Transverse colon (tissue), 4 donors: Measurements from ENCODE around the gene ADAMTSL4. TPM values are rescaled to one million over a fixed set of nuclear protein-coding genes. Genes with fewer than 3 reads are reported as not detected.
A peak's percentile ranks its signal among the peaks of the same experiment; 100 is the strongest.

Experiments used
- DNase-seq: peaks from one replicate; pipeline ENCODE4 v3.0.0-alpha.2; 2019
- H3K27ac ChIP-seq, 4 donors: fragments of 200-600 bp; sonication (generic); 2 replicates each; pipeline ENCODE4 v1.5.1; 2016 to 2018; ENCODE audit warnings: inconsistent platforms in 4 of 4
- H3K27me3 ChIP-seq: fragments of 200-600 bp; sonication (generic); 2 replicates; pipeline ENCODE4 v1.5.1; 2017; ENCODE audit warnings: inconsistent platforms
- H3K36me3 ChIP-seq, 4 donors: fragments of 200-600 bp; sonication (generic); 2 replicates each; pipeline ENCODE4 v1.5.1; 2017 to 2019; ENCODE audit warnings: inconsistent platforms in 4 of 4
- H3K4me1 ChIP-seq, 4 donors: fragments of 200-600 bp; sonication (generic); 2 replicates each; pipeline ENCODE4 v1.5.1; 2017 to 2020; ENCODE audit warnings: inconsistent platforms in 4 of 4
- H3K4me3 ChIP-seq, 4 donors: fragments of 200-600 bp; sonication (generic); 1 replicate in 1 of 4; 2 replicates in 3 of 4; pipeline versions ENCODE4 v1.5.1 to v1.6.1; 2017 to 2019; ENCODE audit warnings: inconsistent platforms in 4 of 4
- H3K9me3 ChIP-seq, 2 donors: fragments of 200-600 bp; sonication (generic); 2 replicates each; pipeline ENCODE4 v1.5.1; 2017 to 2019; ENCODE audit warnings: inconsistent platforms in 2 of 2
- CTCF ChIP-seq, 5 experiments: fragments of 200-600 bp in 3 of 5; fragments of 450-650 bp in 2 of 5; sonication (generic) in 3 of 5; IDR thresholded peaks; 1 replicate in 2 of 5; 2 replicates in 3 of 5; pipeline ENCODE4 v1.5.1; 2016 to 2017; ENCODE audit warnings: antibody characterized with exemption in 5 of 5, inconsistent platforms in 3 of 5, mild to moderate bottlenecking in 2 of 5, moderate library complexity in 1 of 5
- EP300 ChIP-seq: sonication (generic); formaldehyde crosslinking; IDR thresholded peaks from one replicate; pipeline ENCODE4 v1.6.1; 2017; ENCODE audit warnings: antibody characterized with exemption, low read depth
- POLR2A ChIP-seq: fragments of 450-650 bp; IDR thresholded peaks from one replicate; pipeline ENCODE4 v1.6.1; 2016; ENCODE audit warnings: antibody characterized with exemption, mild to moderate bottlenecking, moderate library complexity
- POLR2AphosphoS5 ChIP-seq, 3 donors: sonication (generic); formaldehyde crosslinking; IDR thresholded peaks; one replicate each; pipeline ENCODE4 v1.6.1; 2016; ENCODE audit warnings: antibody characterized with exemption in 3 of 3
- WGBS, 2 donors: methylation state at CpG; one replicate each; pipeline ENCODE4 v1.1.5; 2018; ENCODE audit warnings: low coverage in 1 of 2; 5-methylcytosine and 5-hydroxymethylcytosine counted together
- in situ Hi-C, 4 donors: fragments of 200-750 bp; cut with MboI; loops; one replicate each; pipeline versions ENCODE4 v1.15.0 to v1.15.1; 2017; ENCODE audit warnings: low sequenced_read_pairs in 3 of 4, low pct_ligation_motif_present in 1 of 4, low pct_unique_long_range_greater_than_20kb in 1 of 4
- intact Hi-C: fragments of 100-400 bp; cut with DNase I; formaldehyde crosslinking; loops from one replicate; pipeline ENCODE4 v1.15.1; 2023; ENCODE audit warnings: low total_unique reads
- total RNA-seq, 4 donors: library from RNA; depleted of rRNA; stranded (reverse); fragments of >200 nt; gene quantifications; one replicate each; pipeline ENCODE4 v1.1.0, GENCODE V29; 2016

Gene ADAMTSL4
- total RNA-seq, 4 donors from 2014 or later: 7.2 to 26.2 (median 16.3) TPM

GRCh38 chr1:150514260-150514659 lies 34.9 kb upstream of the ADAMTSL4 start:
- TF ChIP-seq POLR2AphosphoS5 (IDR thresholded peaks at IDR 0.05) (no peak), EP300 (no peak), POLR2A (no peak), CTCF (IDR thresholded peaks at IDR 0.05) (no peak)
- DNase-seq: no peak
- Histone ChIP-seq H3K27ac (peak overlapping the region in 1 of 4 donors; percentile 91), H3K9me3 (no peaks in the 10 kb centered on the region), H3K4me1 (peaks cover 7 to 25% (median 13%) of the 10 kb centered on the region in 4 donors), H3K4me3 (no peak overlapping the region), H3K27me3 (no peaks in the 10 kb centered on the region), H3K36me3 (no peaks in the 10 kb centered on the region)
- intact Hi-C loops (no loop called here), in situ Hi-C loops (no loop called here)
- 80 to 84% methylated on average over 1 to 9 of the region's 9 CpGs for WGBS, 2 donors

GRCh38 chr1:150514913-150515327 lies 34.3 kb upstream of the ADAMTSL4 start:
- H3K27me3 ChIP-seq: no peaks in the 10 kb centered on the region
- intact Hi-C loops (no loop called here), in situ Hi-C loops (no loop called here)
- peak overlapping the region; percentile 12 to 64 (median 54) for H3K4me3 ChIP-seq
- TF ChIP-seq CTCF (IDR thresholded peaks at IDR 0.05) (peak in 1 of 5 experiments; percentile 4), POLR2AphosphoS5 (IDR thresholded peaks at IDR 0.05) (no peak)
- H3K36me3 ChIP-seq: no peaks in the 10 kb centered on the region
- WGBS, 2 donors: 25 to 71% methylated on average over 6 to 21 of the region's 21 CpGs
- peaks cover 7 to 25% (median 13%) of the 10 kb centered on the region in 4 donors for H3K4me1 ChIP-seq
- DNase-seq: no peak
- H3K27ac ChIP-seq: peak overlapping the region; percentile 76 to 91 (median 89)
- no peaks in the 10 kb centered on the region for H3K9me3 ChIP-seq

- intact Hi-C loops: no loop called here
- TF ChIP-seq POLR2AphosphoS5 (IDR thresholded peaks at IDR 0.05) (peak; percentile 40 to 63 (median 50)), CTCF (IDR thresholded peaks at IDR 0.05) (peak in 2 of 5 experiments; percentile 6 to 8), POLR2A (peak; percentile 47), EP300 (no peak)
These were observed 33.7 kb upstream of the ADAMTSL4 start, which contains the start of gene FALEC for GRCh38 chr1:150515328-150516049. Gene FALEC, plus strand, starts transcription at chr1:150515752.

GRCh38 chr1:150516050-150516591 lies 33.1 kb upstream of the ADAMTSL4 start:
- 0% methylated on average over 2 to 19 of the region's 19 CpGs for WGBS, 2 donors
- peak overlapping the region; percentile 76 to 91 (median 89) for H3K27ac ChIP-seq
- no peak for DNase-seq
- no peaks in the 10 kb centered on the region for H3K36me3 ChIP-seq
- in situ Hi-C loops (no loop called here), intact Hi-C loops (no loop called here)
- peak overlapping the region; percentile 5 to 64 (median 54) for H3K4me3 ChIP-seq
- H3K9me3 ChIP-seq: no peaks in the 10 kb centered on the region
- H3K4me1 ChIP-seq: peaks cover 7 to 25% (median 13%) of the 10 kb centered on the region in 4 donors
- no peak for TF ChIP-seq POLR2AphosphoS5 (IDR thresholded peaks at IDR 0.05)
- peak in 3 of 5 experiments; percentile 3 to 20 (median 6) for TF ChIP-seq CTCF (IDR thresholded peaks at IDR 0.05)
- H3K27me3 ChIP-seq: no peaks in the 10 kb centered on the region

More at GRCh38 chr1:150515328-150516049, 33.7 kb upstream of the ADAMTSL4 start, which contains the start of gene FALEC:
- H3K36me3 ChIP-seq: no peaks in the 10 kb centered on the region
- 0% methylated on average over 6 to 48 of the region's 54 CpGs for WGBS, 2 donors
- peaks cover 7 to 25% (median 13%) of the 10 kb centered on the region in 4 donors for H3K4me1 ChIP-seq
- peak within 1 kb of the TSS; percentile 76 to 91 (median 89) for H3K27ac ChIP-seq
- H3K4me3 ChIP-seq: peak within 1 kb of the TSS; percentile 12 to 64 (median 54)
- H3K9me3 ChIP-seq: no peaks in the 10 kb centered on the region
- no peaks in the 10 kb centered on the region for H3K27me3 ChIP-seq
- peak; percentile 97 for DNase-seq
- in situ Hi-C loops: no loop called here
